Activated CD4-positive, alpha-beta memory T cell treated with anti-CD3 and anti-CD28 coated beads for 36 hours (primary cell): ENCODE data around the gene PERCC1. TPM values are rescaled to one million over a fixed set of nuclear protein-coding genes. Genes with fewer than 3 reads are reported as not detected.
A peak's percentile ranks its signal among the peaks of the same experiment; 100 is the strongest.

ENCODE experiments used
- CTCF ChIA-PET: fragments of 350-600 bp; sonication (Branson Sonifier 250); formaldehyde crosslinking; loops from one replicate; lab custom pipeline; 2021; ENCODE audit warnings: antibody characterized with exemption, inconsistent platforms; lab: Charles Lee
- POLR2A ChIA-PET: fragments of 350-600 bp; sonication (Branson Sonifier 250); formaldehyde crosslinking; loops from one replicate; lab custom pipeline; 2021; ENCODE audit warnings: antibody characterized with exemption; lab: Charles Lee
- DNase-seq: peaks from one replicate; pipeline ENCODE4 v3.0.0-alpha.2; 2020
- H3K27ac Mint-ChIP-seq: one replicate; pipeline ENCODE4 v1.8.0; 2021; ENCODE audit warnings: mixed read lengths
- H3K27me3 Mint-ChIP-seq: one replicate; pipeline ENCODE4 v1.8.0; 2021; ENCODE audit warnings: mixed read lengths
- H3K36me3 Mint-ChIP-seq: one replicate; pipeline ENCODE4 v1.8.0; 2021; ENCODE audit warnings: mixed read lengths
- H3K4me1 Mint-ChIP-seq: one replicate; pipeline ENCODE4 v1.8.0; 2021; ENCODE audit warnings: low read depth, mixed read lengths
- H3K4me3 Mint-ChIP-seq: one replicate; pipeline ENCODE4 v1.8.0; 2021; ENCODE audit warnings: mild to moderate bottlenecking, mixed read lengths
- H3K9me3 Mint-ChIP-seq: one replicate; pipeline ENCODE4 v1.8.0; 2021; ENCODE audit warnings: mixed read lengths
- intact Hi-C: fragments of 100-400 bp; cut with micrococcal nuclease; formaldehyde crosslinking; loops from one replicate; pipeline ENCODE4 v1.15.1; 2023
- total RNA-seq, 2 experiments: library from RNA; stranded (reverse); gene quantifications; one replicate each; pipeline ENCODE4 v1.2.3, GENCODE V29; 2021

The PERCC1 gene
- total RNA-seq, 2 experiments from 2014 or later = not detected

- CTCF ChIA-PET = no interaction called here
Observed at GRCh38 chr16:1414532-1415260, 16.2 kb upstream of the PERCC1 start, which contains the start of gene UNKL. UNKL (minus strand) TSS chr16:1414704; CDS start chr16:1414691, 13 bp downstream.

GRCh38 chr16:1416521-1416941, 14.3 kb upstream of the PERCC1 start:
- Mint-ChIP-seq H3K4me3 (no peak overlapping the region), H3K4me1 (peaks cover 31% of the 10 kb centered on the region), H3K27ac (no peak overlapping the region), H3K36me3 (peaks cover 2% of the 10 kb centered on the region), H3K27me3 (no peaks in the 10 kb centered on the region), H3K9me3 (no peaks in the 10 kb centered on the region)
- ChIA-PET CTCF (interaction anchor here (0.7 kb wide), 1 partner anchor 816 kb away, joined by 4 read pairs; no protein-coding TSS in a partner anchor), POLR2A (no interaction called here)
- no peak for DNase-seq
- intact Hi-C loops = no loop called here

More at GRCh38 chr16:1414532-1415260, 16.2 kb upstream of the PERCC1 start, which contains the start of gene UNKL:
- Mint-ChIP-seq H3K4me1 (peaks cover 23% of the 10 kb centered on the region), H3K27ac (peak within 1 kb of the TSS; percentile 80), H3K27me3 (no peaks in the 10 kb centered on the region), H3K36me3 (no peaks in the 10 kb centered on the region), H3K4me3 (peak within 1 kb of the TSS; percentile 83), H3K9me3 (no peaks in the 10 kb centered on the region)
- POLR2A ChIA-PET = no interaction called here
- intact Hi-C loops = loop anchor here (5.0 kb wide), 1 partner anchor 52 kb away; no protein-coding TSS in a partner anchor
- DNase-seq = peak; percentile 89

DNA sequence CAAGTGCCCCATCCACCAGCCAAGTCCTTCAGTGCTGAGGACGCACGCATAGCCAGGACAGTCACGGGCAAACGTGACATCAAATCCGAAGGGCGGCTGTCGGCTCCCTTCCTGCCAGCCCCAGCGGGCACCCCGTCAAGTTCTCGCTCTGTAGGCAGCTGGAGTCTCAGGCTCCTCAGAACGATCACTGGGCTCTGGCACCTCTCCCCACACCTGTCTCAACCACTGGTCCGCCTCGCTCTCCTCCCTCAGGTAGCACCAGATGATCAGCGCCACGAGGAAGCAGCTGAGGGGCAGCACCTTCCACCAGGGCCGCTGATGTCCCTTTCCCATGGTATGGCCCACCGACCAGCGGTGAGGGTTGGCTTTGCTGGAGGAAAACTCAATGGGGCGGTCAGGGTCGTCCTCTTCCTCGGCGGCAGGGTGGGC, 10.8 kb upstream of the PERCC1 start:
- POLR2A ChIA-PET = interaction anchor here (0.7 to 1.8 kb wide), 13 partner anchors 9 to 362 kb away, joined by 3 to 14 read pairs (median 4); partner anchors contain the start of genes MAPK8IP3, TELO2 and UBE2I
- DNase-seq = peak; percentile 28
- CTCF ChIA-PET = interaction anchor here (0.8 to 1.7 kb wide), 4 partner anchors 41 to 286 kb away, joined by 3 to 6 read pairs (median 4); partner anchors contain the start of gene MAPK8IP3
- peaks cover 2% of the 10 kb centered on the region for H3K36me3 Mint-ChIP-seq
- peak overlapping the region; percentile 64 for H3K27ac Mint-ChIP-seq
- peaks cover 27% of the 10 kb centered on the region for H3K4me1 Mint-ChIP-seq
- H3K4me3 Mint-ChIP-seq = peak overlapping the region; percentile 87
- H3K27me3 Mint-ChIP-seq = no peaks in the 10 kb centered on the region
- no peaks in the 10 kb centered on the region for H3K9me3 Mint-ChIP-seq
- intact Hi-C loops = loop anchor here (1.0 to 5.0 kb wide), 6 partner anchors 41 to 353 kb away; partner anchors contain the start of genes CRAMP1, EME2, IFT140 and MRPS34

- Mint-ChIP-seq H3K4me3 (peak overlapping the region; percentile 87), H3K27me3 (no peaks in the 10 kb centered on the region), H3K27ac (peak overlapping the region; percentile 97), H3K9me3 (no peaks in the 10 kb centered on the region), H3K36me3 (peaks cover 2% of the 10 kb centered on the region), H3K4me1 (peaks cover 23% of the 10 kb centered on the region)
- no peak for DNase-seq
- intact Hi-C loops = loop anchor here (5.0 kb wide), 1 partner anchor 120 kb away; no protein-coding TSS in a partner anchor
- ChIA-PET CTCF (no interaction called here), POLR2A (no interaction called here)
Observed at GRCh38 chr16:1422076-1422475, 8.8 kb upstream of the PERCC1 start.

- no peaks in the 10 kb centered on the region for H3K9me3 Mint-ChIP-seq
- DNase-seq = no peak
- ChIA-PET CTCF (no interaction called here), POLR2A (no interaction called here)
- peaks cover 2% of the 10 kb centered on the region for H3K36me3 Mint-ChIP-seq
- no peaks in the 10 kb centered on the region for H3K27me3 Mint-ChIP-seq
- no peak overlapping the region for H3K27ac Mint-ChIP-seq
- intact Hi-C loops = loop anchor here (5.0 kb wide), 1 partner anchor 118 kb away; no protein-coding TSS in a partner anchor
- peaks cover 15% of the 10 kb centered on the region for H3K4me1 Mint-ChIP-seq
- no peak overlapping the region for H3K4me3 Mint-ChIP-seq
Observed at GRCh38 chr16:1424028-1424427, 6.8 kb upstream of the PERCC1 start.

DNA sequence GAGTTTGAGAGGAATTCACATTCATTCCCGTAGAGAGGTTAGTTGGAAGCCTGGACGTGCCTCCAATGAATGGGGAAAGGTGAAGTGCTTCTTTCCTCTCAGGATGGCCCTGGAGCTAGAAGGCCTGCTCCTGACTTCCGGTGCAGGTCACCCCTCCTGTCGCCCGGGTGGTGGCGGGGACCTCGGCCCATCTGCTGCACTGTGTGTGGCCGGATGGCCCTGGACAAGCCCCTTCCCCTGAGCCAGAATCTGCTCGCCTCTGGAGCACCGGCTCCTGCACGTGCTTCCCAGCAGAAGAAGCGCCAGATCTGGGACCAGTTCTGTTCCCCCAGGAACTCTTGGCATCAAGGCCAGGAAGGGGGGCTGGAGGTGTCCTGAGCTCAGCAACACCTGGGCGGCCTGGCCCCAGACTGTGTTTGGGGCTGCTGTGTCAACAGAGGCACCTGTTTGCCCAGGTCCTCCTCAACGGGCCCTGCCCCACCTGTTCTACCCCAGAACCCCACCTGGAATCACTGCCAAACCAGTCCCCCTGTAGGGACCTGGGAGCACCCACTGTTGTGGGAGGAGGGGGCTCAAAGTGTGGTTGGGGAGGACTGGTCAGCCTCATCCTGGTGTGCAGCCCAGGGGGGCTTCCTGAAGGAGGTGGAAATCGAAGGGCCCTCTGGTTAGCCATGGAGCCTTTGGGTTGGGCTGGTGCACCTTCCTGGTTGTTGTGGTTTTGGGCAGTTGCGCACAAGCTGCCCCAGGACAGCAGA, 5.1 kb upstream of the PERCC1 start:
- peaks cover 9% of the 10 kb centered on the region for H3K4me1 Mint-ChIP-seq
- H3K27ac Mint-ChIP-seq = no peak overlapping the region
- no peaks in the 10 kb centered on the region for H3K27me3 Mint-ChIP-seq
- ChIA-PET POLR2A (interaction anchor here (0.6 kb wide), 1 partner anchor 145 kb away, joined by 5 read pairs; no protein-coding TSS in a partner anchor), CTCF (no interaction called here)
- H3K4me3 Mint-ChIP-seq = no peak overlapping the region
- H3K9me3 Mint-ChIP-seq = no peaks in the 10 kb centered on the region
- no peak for DNase-seq
- H3K36me3 Mint-ChIP-seq = no peaks in the 10 kb centered on the region
- intact Hi-C loops = no loop called here

DNA sequence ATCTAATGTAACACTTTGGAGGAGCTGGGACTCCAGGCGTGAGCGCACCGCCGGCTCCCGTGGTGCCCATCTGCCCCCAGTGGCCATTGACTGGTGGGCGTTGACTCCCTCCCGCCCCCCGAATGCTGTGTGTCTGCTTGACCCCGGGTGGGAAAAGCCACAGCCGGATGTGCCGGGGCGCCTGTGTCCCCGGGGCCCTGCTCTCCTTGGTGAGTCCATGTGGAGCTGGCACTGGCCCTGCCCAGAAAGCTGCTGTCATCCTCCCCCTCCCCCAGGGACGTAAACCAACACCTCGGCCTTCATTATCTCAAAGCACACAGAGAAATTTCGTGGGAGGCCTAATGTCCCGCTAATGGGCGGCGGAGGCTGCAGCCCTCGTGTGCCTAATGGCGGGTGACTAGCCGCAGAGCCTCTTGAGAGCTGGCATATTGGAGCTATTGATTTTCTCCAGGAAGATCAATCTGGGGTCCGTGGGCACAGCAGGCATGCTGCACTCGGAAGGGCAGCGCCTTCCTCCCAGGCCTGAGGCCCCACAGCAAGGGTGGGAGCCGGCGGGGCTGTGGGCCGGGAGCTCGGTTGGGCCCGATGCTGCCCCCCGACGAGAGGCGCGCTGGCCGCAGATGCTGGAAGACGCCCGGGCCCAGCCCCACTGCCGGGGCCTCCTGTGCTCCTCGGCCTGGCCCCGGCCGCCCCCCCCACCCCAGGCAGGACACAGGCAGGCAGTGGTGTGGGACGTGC, 4.0 kb upstream of the PERCC1 start:
- CTCF ChIA-PET = interaction anchor here (0.6 to 1.9 kb wide), 2 partner anchors 251 to 376 kb away, joined by 3 to 5 read pairs; partner anchors contain the start of gene JPT2

GRCh38 chr16:1427473-1428461, 3.1 kb upstream of the PERCC1 start:
- intact Hi-C loops = no loop called here
- H3K4me1 Mint-ChIP-seq = no peaks in the 10 kb centered on the region
- H3K4me3 Mint-ChIP-seq = no peak overlapping the region
- no peaks in the 10 kb centered on the region for H3K9me3 Mint-ChIP-seq
- ChIA-PET POLR2A (no interaction called here), CTCF (interaction anchor here (0.6 to 1.9 kb wide), 3 partner anchors 183 to 375 kb away, joined by 3 to 5 read pairs (median 5); partner anchors contain the start of gene JPT2)
- no peak overlapping the region for H3K27ac Mint-ChIP-seq
- no peak for DNase-seq
- H3K36me3 Mint-ChIP-seq = no peaks in the 10 kb centered on the region
- H3K27me3 Mint-ChIP-seq = no peaks in the 10 kb centered on the region

More for the DNA sequence above, 4.0 kb upstream of the PERCC1 start:
- DNase-seq = no peak
- no peaks in the 10 kb centered on the region for H3K36me3 Mint-ChIP-seq
- intact Hi-C loops = no loop called here
- no peaks in the 10 kb centered on the region for H3K27me3 Mint-ChIP-seq
- no peaks in the 10 kb centered on the region for H3K9me3 Mint-ChIP-seq
- peaks cover 2% of the 10 kb centered on the region for H3K4me1 Mint-ChIP-seq
- H3K4me3 Mint-ChIP-seq = no peak overlapping the region
- POLR2A ChIA-PET = no interaction called here
- no peak overlapping the region for H3K27ac Mint-ChIP-seq

GRCh38 chr16:1428511-1428910, 2.4 kb upstream of the PERCC1 start:
- Mint-ChIP-seq H3K9me3 (no peaks in the 10 kb centered on the region), H3K4me1 (no peaks in the 10 kb centered on the region), H3K27me3 (no peaks in the 10 kb centered on the region), H3K27ac (no peak overlapping the region), H3K4me3 (no peak overlapping the region), H3K36me3 (no peaks in the 10 kb centered on the region)
- intact Hi-C loops = no loop called here
- ChIA-PET CTCF (interaction anchor here (0.6 to 1.9 kb wide), 3 partner anchors 105 to 249 kb away, joined by 3 to 5 read pairs (median 5); partner anchors contain the start of genes JPT2 and TMEM204), POLR2A (no interaction called here)
- DNase-seq = peak; percentile 63

GRCh38 chr16:1429012-1429411, 1.9 kb upstream of the PERCC1 start:
- ChIA-PET POLR2A (interaction anchor here (0.9 kb wide), 1 partner anchor 8 kb away, joined by 4 read pairs; the partner anchor contains the start of gene UQCC4), CTCF (interaction anchor here (0.6 to 1.0 kb wide), 2 partner anchors 105 to 182 kb away, joined by 3 to 5 read pairs; partner anchors contain the start of gene TMEM204)
- no peak overlapping the region for H3K4me3 Mint-ChIP-seq
- H3K27ac Mint-ChIP-seq = no peak overlapping the region
- no peaks in the 10 kb centered on the region for H3K36me3 Mint-ChIP-seq
- DNase-seq = no peak
- no peaks in the 10 kb centered on the region for H3K27me3 Mint-ChIP-seq
- intact Hi-C loops = no loop called here
- H3K4me1 Mint-ChIP-seq = no peaks in the 10 kb centered on the region
- no peaks in the 10 kb centered on the region for H3K9me3 Mint-ChIP-seq
